CD14-positive monocyte (primary cell): ENCODE measurements around the gene MRPL43. TPM values are rescaled to one million over a fixed set of nuclear protein-coding genes. Genes with fewer than 3 reads are reported as not detected.

Source experiments
- DNase-seq, 3 donors: peaks; one replicate each; pipeline ENCODE4 v3.0.0-alpha.2; 2011 to 2022
- H2AFZ ChIP-seq: 2 replicates; pipeline ENCODE4 v1.6.0; 2012; ENCODE audit warnings: mild to moderate bottlenecking, low read depth, low read length, inconsistent platforms; ENCODE audit not compliant: insufficient read depth, poor library complexity, severe bottlenecking
- H3K27ac ChIP-seq, 2 donors: 1 replicate in 1 of 2; 2 replicates in 1 of 2; pipeline ENCODE4 v1.5.1; 2012 to 2013; ENCODE audit warnings: low read length in 2 of 2, control low read depth in 1 of 2, inconsistent platforms in 1 of 2, low read depth in 1 of 2, mild to moderate bottlenecking in 1 of 2
- H3K27me3 ChIP-seq, 2 donors: one replicate each; pipeline versions ENCODE4 v1.6.0 to v1.6.1; 2011 to 2013; ENCODE audit warnings: low read length in 2 of 2; ENCODE audit not compliant: control insufficient read depth in 2 of 2, insufficient read depth in 2 of 2
- H3K36me3 ChIP-seq, 2 donors: replicated peaks in 1 of 2; 1 replicate in 1 of 2; 2 replicates in 1 of 2; pipeline versions ENCODE4 v1.5.1 to v1.6.1; 2012 to 2013; ENCODE audit warnings: low read length in 2 of 2, control low read depth in 1 of 2, inconsistent platforms in 1 of 2, mild to moderate bottlenecking in 1 of 2; ENCODE audit not compliant: insufficient read depth in 2 of 2, control insufficient read depth in 1 of 2
- H3K4me1 ChIP-seq, 2 donors: 1 replicate in 1 of 2; 2 replicates in 1 of 2; pipeline versions ENCODE4 v1.5.1 to v1.6.1; 2012 to 2013; ENCODE audit warnings: low read length in 2 of 2, control low read depth in 1 of 2, inconsistent platforms in 1 of 2, mild to moderate bottlenecking in 1 of 2, moderate library complexity in 1 of 2; ENCODE audit not compliant: insufficient read depth in 2 of 2, control insufficient read depth in 1 of 2
- H3K4me2 ChIP-seq: replicated peaks from 2 replicates; pipeline ENCODE3; 2012; ENCODE audit warnings: low read length, moderate library complexity, mild to moderate bottlenecking; ENCODE audit not compliant: poor library complexity, severe bottlenecking; ENCODE audit errors: extremely low read depth
- H3K4me3 ChIP-seq, 3 experiments: fragments of 200-600 bp in 1 of 3; sonication (generic) in 1 of 3; replicated peaks in 1 of 3; 1 replicate in 2 of 3; 2 replicates in 1 of 3; pipeline ENCODE4 v1.5.1; 2011 to 2013; ENCODE audit warnings: low read length in 3 of 3, mild to moderate bottlenecking in 3 of 3, control low read depth in 2 of 3, low read depth in 2 of 3, inconsistent platforms in 1 of 3, moderate library complexity in 1 of 3
- H3K79me2 ChIP-seq: 2 replicates; pipeline ENCODE4 v1.6.0; 2012; ENCODE audit warnings: mild to moderate bottlenecking, control low read depth, inconsistent platforms, low read length, moderate library complexity; ENCODE audit not compliant: insufficient read depth
- H3K9ac ChIP-seq: 2 replicates; pipeline ENCODE4 v1.6.0; 2017; ENCODE audit warnings: low read length, mild to moderate bottlenecking; ENCODE audit not compliant: insufficient read depth, poor library complexity, severe bottlenecking
- H3K9me3 ChIP-seq, 2 donors: replicated peaks in 1 of 2; 1 replicate in 1 of 2; 2 replicates in 1 of 2; pipeline versions ENCODE4 v1.5.1 to v1.6.1; 2012 to 2013; ENCODE audit warnings: low read length in 2 of 2, control low read depth in 1 of 2; ENCODE audit not compliant: control insufficient read depth in 1 of 2, insufficient read depth in 1 of 2
- H4K20me1 ChIP-seq: 2 replicates; pipeline ENCODE4 v1.6.0; 2012; ENCODE audit warnings: mild to moderate bottlenecking, low read length, control low read depth, moderate library complexity; ENCODE audit not compliant: insufficient read depth
- H3K27ac Mint-ChIP-seq, 7 donors: one replicate each; pipeline ENCODE4 v1.8.0; 2020; ENCODE audit warnings: mild to moderate bottlenecking in 7 of 7, mixed read lengths in 7 of 7, moderate library complexity in 6 of 7, inconsistent platforms in 2 of 7
- H3K27me3 Mint-ChIP-seq, 3 donors: one replicate each; pipeline ENCODE4 v1.8.0; 2021 to 2022; ENCODE audit warnings: low read depth in 3 of 3, mild to moderate bottlenecking in 3 of 3, mixed read lengths in 3 of 3, moderate library complexity in 3 of 3, inconsistent platforms in 1 of 3
- H3K36me3 Mint-ChIP-seq, 2 donors: one replicate each; pipeline ENCODE4 v1.8.0; 2020; ENCODE audit warnings: mixed read lengths in 2 of 2, inconsistent platforms in 1 of 2, mild to moderate bottlenecking in 1 of 2
- H3K4me1 Mint-ChIP-seq: one replicate; pipeline ENCODE4 v1.8.0; 2020; ENCODE audit warnings: mild to moderate bottlenecking, mixed read lengths
- H3K4me3 Mint-ChIP-seq, 2 donors: one replicate each; pipeline ENCODE4 v1.8.0; 2020; ENCODE audit warnings: mild to moderate bottlenecking in 2 of 2, mixed read lengths in 2 of 2, moderate library complexity in 1 of 2
- H3K9me3 Mint-ChIP-seq, 7 donors: one replicate each; pipeline ENCODE4 v1.8.0; 2020 to 2022; ENCODE audit warnings: mixed read lengths in 7 of 7, mild to moderate bottlenecking in 6 of 7, moderate library complexity in 6 of 7, inconsistent platforms in 2 of 7
- WGBS: methylation state at CpG from one replicate; pipeline ENCODE4 v1.1.5; 2013; ENCODE audit warnings: missing lambda C conversion rate; ENCODE audit not compliant: insufficient coverage; 5-methylcytosine and 5-hydroxymethylcytosine counted together
- intact Hi-C, 2 donors: fragments of 100-400 bp; cut with micrococcal nuclease; formaldehyde crosslinking; loops; one replicate each; pipeline versions ENCODE4 v1.15.0 to v1.15.1; 2023
- polyA plus RNA-seq, 3 donors: library from polyadenylated mRNA; depleted of rRNA in 1 of 3; unstranded in 2 of 3; stranded (reverse) in 1 of 3; fragments of 300-500 nt in 2 of 3; fragments of >200 nt in 1 of 3; fragmentation: Illumina TruSeq in 2 of 3; gene quantifications; 1 replicate in 2 of 3; 2 replicates in 1 of 3; pipeline ENCODE4 v1.2.3, GENCODE V29; 2012 to 2021
- TF ChIP-seq, protein P1 (sequence below): fragments of 200-600 bp; IDR thresholded peaks from one replicate; pipeline ENCODE4 v1.8.0; 2022; ENCODE audit warnings: antibody characterized with exemption, mild to moderate bottlenecking

MRPL43 gene
- polyA plus RNA-seq, 3 donors = 69.5 to 123 (median 98.0) TPM

DNA sequence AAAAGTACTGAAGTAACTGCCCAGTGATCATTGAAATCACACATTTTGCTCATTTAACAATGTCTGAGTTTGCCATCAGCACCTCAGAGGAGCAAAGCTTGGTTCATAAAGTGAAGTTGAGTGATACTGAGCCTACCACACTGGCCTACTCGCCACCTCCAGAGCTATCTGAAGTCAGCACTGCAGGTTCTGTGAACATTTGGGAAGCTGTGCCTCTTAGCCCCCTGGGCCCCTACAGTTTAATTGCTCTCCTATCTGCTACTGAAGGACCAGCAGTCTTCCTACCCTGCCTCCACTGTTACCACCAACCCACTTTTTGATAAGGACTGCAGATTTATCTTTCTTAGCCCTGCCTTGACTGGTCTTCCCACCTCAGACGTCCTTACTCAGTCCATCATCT lies 20.0 kb downstream of the MRPL43 start:
- intact Hi-C loops = loop anchor here in 1 of 2 donors (5.0 kb wide), 1 partner anchor 45 kb away; no protein-coding TSS in a partner anchor
- H3K27me3 ChIP-seq = peaks cover 7 to 13% of the 10 kb centered on the region in 2 donors
- no peak for DNase-seq
- WGBS = 100% methylated on average over 1 of the region's 2 CpGs
- peaks cover 0 to 3% (median 0%) of the 10 kb centered on the region in 7 donors for H3K9me3 Mint-ChIP-seq
- H3K27ac Mint-ChIP-seq = no peak overlapping the region
- no peak overlapping the region for H3K4me3 Mint-ChIP-seq
- TF ChIP-seq, protein P1, sequence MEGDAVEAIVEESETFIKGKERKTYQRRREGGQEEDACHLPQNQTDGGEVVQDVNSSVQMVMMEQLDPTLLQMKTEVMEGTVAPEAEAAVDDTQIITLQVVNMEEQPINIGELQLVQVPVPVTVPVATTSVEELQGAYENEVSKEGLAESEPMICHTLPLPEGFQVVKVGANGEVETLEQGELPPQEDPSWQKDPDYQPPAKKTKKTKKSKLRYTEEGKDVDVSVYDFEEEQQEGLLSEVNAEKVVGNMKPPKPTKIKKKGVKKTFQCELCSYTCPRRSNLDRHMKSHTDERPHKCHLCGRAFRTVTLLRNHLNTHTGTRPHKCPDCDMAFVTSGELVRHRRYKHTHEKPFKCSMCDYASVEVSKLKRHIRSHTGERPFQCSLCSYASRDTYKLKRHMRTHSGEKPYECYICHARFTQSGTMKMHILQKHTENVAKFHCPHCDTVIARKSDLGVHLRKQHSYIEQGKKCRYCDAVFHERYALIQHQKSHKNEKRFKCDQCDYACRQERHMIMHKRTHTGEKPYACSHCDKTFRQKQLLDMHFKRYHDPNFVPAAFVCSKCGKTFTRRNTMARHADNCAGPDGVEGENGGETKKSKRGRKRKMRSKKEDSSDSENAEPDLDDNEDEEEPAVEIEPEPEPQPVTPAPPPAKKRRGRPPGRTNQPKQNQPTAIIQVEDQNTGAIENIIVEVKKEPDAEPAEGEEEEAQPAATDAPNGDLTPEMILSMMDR = no peak
- H3K27me3 Mint-ChIP-seq = peaks cover 18 to 26% (median 22%) of the 10 kb centered on the region in 3 donors
- no peak overlapping the region for H3K9ac ChIP-seq
- no peak overlapping the region for H3K4me3 ChIP-seq
- no peak overlapping the region for H3K27ac ChIP-seq
- H3K36me3 ChIP-seq = peaks cover 28 to 46% of the 10 kb centered on the region in 2 donors
- peaks cover 11 to 13% of the 10 kb centered on the region in 2 donors for H3K4me1 ChIP-seq
- peaks cover 13% of the 10 kb centered on the region for H3K4me1 Mint-ChIP-seq
- no peaks in the 10 kb centered on the region for H3K79me2 ChIP-seq
- H2AFZ ChIP-seq = no peak overlapping the region
- no peaks in the 10 kb centered on the region for H4K20me1 ChIP-seq
- no peaks in the 10 kb centered on the region for H3K9me3 ChIP-seq
- H3K4me2 ChIP-seq = no peak overlapping the region
- peaks cover 30 to 32% of the 10 kb centered on the region in 2 donors for H3K36me3 Mint-ChIP-seq

DNA sequence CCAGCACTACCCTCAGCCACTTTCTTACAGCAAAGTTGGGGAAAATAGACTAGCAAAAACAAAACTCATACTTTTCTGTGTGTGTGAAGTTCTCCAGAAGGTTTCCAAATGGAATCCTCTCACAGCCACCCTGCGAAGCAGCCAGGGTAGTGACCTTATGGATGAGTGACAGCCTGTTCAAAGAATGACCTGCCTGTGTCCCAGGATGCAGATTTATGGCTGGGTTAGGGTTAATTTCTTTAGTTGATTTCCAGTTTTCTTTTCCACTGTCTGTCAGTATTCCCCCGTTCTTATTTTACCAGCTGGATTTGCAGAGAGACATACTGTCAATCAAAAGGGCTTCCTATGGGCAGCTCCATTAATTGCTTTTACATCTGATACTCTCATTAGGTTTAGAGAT lies 20.4 kb downstream of the MRPL43 start:
- no peak for DNase-seq
- Histone ChIP-seq H3K9ac (no peak overlapping the region), H3K4me3 (no peak overlapping the region), H3K27me3 (peaks cover 7 to 13% of the 10 kb centered on the region in 2 donors), H4K20me1 (no peaks in the 10 kb centered on the region), H2AFZ (no peak overlapping the region), H3K4me1 (peaks cover 11 to 13% of the 10 kb centered on the region in 2 donors), H3K36me3 (peaks cover 32 to 50% of the 10 kb centered on the region in 2 donors), H3K27ac (no peak overlapping the region), H3K9me3 (no peaks in the 10 kb centered on the region), H3K4me2 (no peak overlapping the region), H3K79me2 (no peaks in the 10 kb centered on the region)
- no peak overlapping the region for H3K4me3 Mint-ChIP-seq
- H3K9me3 Mint-ChIP-seq = peaks cover 0 to 3% (median 0%) of the 10 kb centered on the region in 7 donors
- H3K27ac Mint-ChIP-seq = peak overlapping the region in 1 of 7 donors; percentile 13
- no CpG with 5 or more reads among the region's 2 CpGs for WGBS
- H3K4me1 Mint-ChIP-seq = peaks cover 13% of the 10 kb centered on the region
- intact Hi-C loops = loop anchor here in 1 of 2 donors (5.0 kb wide), 1 partner anchor 45 kb away; no protein-coding TSS in a partner anchor
- TF ChIP-seq, protein P1 = no peak
- H3K27me3 Mint-ChIP-seq = peaks cover 18 to 26% (median 22%) of the 10 kb centered on the region in 3 donors
- H3K36me3 Mint-ChIP-seq = peaks cover 35 to 36% of the 10 kb centered on the region in 2 donors
